Tibial nerve (tissue), 3 donors: ENCODE data around the gene KCNT2.

ENCODE experiments used
- CTCF ChIP-seq, 5 experiments: fragments of 200-600 bp in 3 of 5; fragments of 450-650 bp in 2 of 5; sonication (generic) in 3 of 5; IDR thresholded peaks; one replicate each; pipeline ENCODE4 v1.5.1; 2016 to 2019; ENCODE audit warnings: antibody characterized with exemption in 5 of 5, mild to moderate bottlenecking in 3 of 5, moderate library complexity in 2 of 5
- POLR2A ChIP-seq, 2 donors: fragments of 450-650 bp; IDR thresholded peaks; one replicate each; pipeline ENCODE4 v1.6.1; 2017; ENCODE audit warnings: antibody characterized with exemption in 2 of 2, mild to moderate bottlenecking in 2 of 2, moderate library complexity in 2 of 2

- TF ChIP-seq POLR2A (IDR thresholded peaks at IDR 0.05) (no peak), CTCF (IDR thresholded peaks at IDR 0.05) (no peak)
Observed at GRCh38 chr1:196442366-196442765, 165.9 kb downstream of the KCNT2 start.
